ENCODE data around the gene NCKAP5L.
"Not testable (repeated sequence)": the region's sequence is repeated elsewhere in the genome, so short reads cannot be mapped to it uniquely, and the experiment has no call there.

Gene NCKAP5L

GRCh38 chr12:49869816-49870500 lies 41.7 kb upstream of the NCKAP5L start:
- no peak for TF ChIP-seq ZNF274 (IDR thresholded peaks at IDR 0.05; ENCODE audit: low read depth, low read length)
- H3K4me3 ChIP-seq (ENCODE audit: low read length): no peak overlapping the region

- no peak for TF ChIP-seq ZNF274 (IDR thresholded peaks at IDR 0.05; ENCODE audit: low read depth, low read length)
- no peak overlapping the region for H3K4me3 ChIP-seq (ENCODE audit: low read length)
These were observed 41.0 kb upstream of the NCKAP5L start for GRCh38 chr12:49868952-49869815.

- H3K4me3 ChIP-seq (ENCODE audit: low read length): no peak overlapping the region
- no peak for TF ChIP-seq ZNF274 (IDR thresholded peaks at IDR 0.05; ENCODE audit: low read depth, low read length)
These were observed 40.2 kb upstream of the NCKAP5L start for GRCh38 chr12:49868449-49868848.

- no peak overlapping the region for H3K4me3 ChIP-seq (ENCODE audit: low read length)
These were observed 39.5 kb upstream of the NCKAP5L start for GRCh38 chr12:49867570-49868341.

GRCh38 chr12:49866859-49867569 lies 38.8 kb upstream of the NCKAP5L start:
- H3K4me3 ChIP-seq (ENCODE audit: low read length): no peak overlapping the region
- TF ChIP-seq ZNF274 (IDR thresholded peaks at IDR 0.05; ENCODE audit: low read depth, low read length): no peak

More at GRCh38 chr12:49867570-49868341, 39.5 kb upstream of the NCKAP5L start:
- no peak for TF ChIP-seq ZNF274 (IDR thresholded peaks at IDR 0.05; ENCODE audit: low read depth, low read length)

- H3K4me3 ChIP-seq (ENCODE audit: low read length): no peak overlapping the region
- no peak for TF ChIP-seq ZNF274 (IDR thresholded peaks at IDR 0.05; ENCODE audit: low read depth, low read length)
These were observed 37.5 kb upstream of the NCKAP5L start for GRCh38 chr12:49865782-49866135.

- TF ChIP-seq ZNF274 (IDR thresholded peaks at IDR 0.05; ENCODE audit: low read depth, low read length): no peak
- H3K4me3 ChIP-seq (ENCODE audit: low read length): no peak overlapping the region
These were observed 37.0 kb upstream of the NCKAP5L start for GRCh38 chr12:49865109-49865781.

- no peak overlapping the region for H3K4me3 ChIP-seq (ENCODE audit: low read length)
- TF ChIP-seq ZNF274 (IDR thresholded peaks at IDR 0.05; ENCODE audit: low read depth, low read length): no peak
These were observed 36.5 kb upstream of the NCKAP5L start for GRCh38 chr12:49864798-49865090.

- H3K4me3 ChIP-seq (ENCODE audit: low read length): no peak overlapping the region
- no peak for TF ChIP-seq ZNF274 (IDR thresholded peaks at IDR 0.05; ENCODE audit: low read depth, low read length)
These were observed 36.0 kb upstream of the NCKAP5L start for GRCh38 chr12:49863946-49864797.

- H3K4me3 ChIP-seq (ENCODE audit: low read length): not testable (repeated sequence)
These were observed 32.7 kb upstream of the NCKAP5L start for GRCh38 chr12:49860921-49861320.

- H3K4me3 ChIP-seq (ENCODE audit: low read length): not testable (repeated sequence)
These were observed 27.7 kb upstream of the NCKAP5L start for GRCh38 chr12:49855890-49856289.

GRCh38 chr12:49854976-49855375 lies 26.8 kb upstream of the NCKAP5L start:
- TF ChIP-seq ZNF274 (IDR thresholded peaks at IDR 0.05; ENCODE audit: low read depth, low read length): no peak
- no peak overlapping the region for H3K4me3 ChIP-seq (ENCODE audit: low read length)

- no peak for TF ChIP-seq ZNF274 (IDR thresholded peaks at IDR 0.05; ENCODE audit: low read depth, low read length)
- H3K4me3 ChIP-seq (ENCODE audit: low read length): no peak overlapping the region
These were observed 25.5 kb upstream of the NCKAP5L start for GRCh38 chr12:49853671-49854070.

All from GM08714 (cell line).